Lower leg skin (tissue), 3 donors: ENCODE measurements around the gene KDM3B.

Experiments used
- CTCF ChIP-seq, 3 donors: fragments of 450-650 bp; IDR thresholded peaks; one replicate each; pipeline ENCODE4 v1.5.1; 2016; ENCODE audit warnings: antibody characterized with exemption in 3 of 3, mild to moderate bottlenecking in 3 of 3, moderate library complexity in 2 of 3
- POLR2A ChIP-seq, 2 donors: fragments of 450-650 bp; IDR thresholded peaks; one replicate each; pipeline ENCODE4 v1.6.1; 2016 to 2017; ENCODE audit warnings: antibody characterized with exemption in 2 of 2, mild to moderate bottlenecking in 1 of 2, moderate library complexity in 1 of 2

DNA sequence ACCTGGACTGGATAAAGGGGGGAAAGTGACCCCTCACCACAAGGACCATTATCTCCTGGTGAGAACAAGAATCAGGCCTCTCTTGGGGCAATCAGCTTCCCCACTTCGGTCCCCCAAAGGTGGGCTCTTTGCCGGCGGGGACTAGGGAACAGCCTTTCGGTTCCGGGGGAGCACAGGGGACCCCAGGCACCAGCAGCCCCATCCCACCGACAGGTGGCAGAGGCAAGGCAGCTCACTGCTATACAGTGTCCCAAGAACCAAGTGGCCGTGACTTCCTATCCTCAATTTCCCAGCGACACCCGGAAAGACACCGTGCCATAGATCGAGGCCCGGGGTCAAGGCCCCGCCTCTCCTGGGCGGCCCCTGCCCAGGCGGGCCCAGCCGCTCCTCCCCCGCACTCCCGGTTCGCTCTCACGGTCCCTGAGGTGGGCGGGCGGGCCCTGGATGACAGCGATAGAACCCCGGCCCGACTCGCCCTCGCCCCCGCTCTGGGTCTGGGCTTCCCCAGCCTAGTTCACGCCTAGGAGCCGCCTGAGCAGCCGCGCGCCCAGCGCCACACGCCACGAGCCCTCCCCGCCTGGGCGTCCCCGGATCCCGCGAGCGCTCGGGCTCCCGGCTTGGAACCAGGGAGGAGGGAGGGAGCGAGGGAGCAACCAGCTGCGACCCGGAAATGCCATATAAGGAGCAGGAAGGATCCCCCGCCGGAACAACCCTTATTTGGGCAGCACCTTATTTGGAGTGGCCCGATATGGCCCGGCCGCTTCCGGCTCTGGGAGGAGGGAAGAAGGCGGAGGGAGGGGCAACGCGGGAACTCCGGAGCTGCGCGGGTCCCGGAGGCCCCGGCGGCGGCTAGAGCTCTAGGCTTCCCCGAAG lies 112.1 kb downstream of the KDM3B start:
- TF ChIP-seq CTCF (IDR thresholded peaks at IDR 0.05) = peak in 1 of 3 donors; percentile 5
- TF ChIP-seq POLR2A (IDR thresholded peaks at IDR 0.05) = no peak
